ENCODE data around the gene TNIK.

TNIK gene

DNA sequence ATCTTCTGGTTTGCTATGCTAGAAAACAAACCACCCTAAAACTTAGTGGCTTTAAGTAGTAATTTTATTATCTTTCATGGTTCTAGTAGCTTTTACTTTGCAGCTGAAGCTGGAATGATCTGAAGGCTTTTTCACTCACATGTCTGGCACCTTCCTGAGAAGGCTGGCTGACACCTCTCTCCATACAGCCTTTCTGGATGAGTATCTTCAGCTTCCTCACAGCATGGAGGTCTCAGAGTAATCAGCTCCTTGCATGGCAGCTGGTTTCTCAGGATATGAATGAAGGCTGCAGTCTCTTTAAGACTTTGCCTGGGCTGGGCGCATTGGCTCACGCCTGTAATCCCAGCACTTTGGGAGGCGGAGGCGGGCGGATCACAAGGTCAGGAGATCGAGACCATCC is 50.0 kb downstream of the TNIK start:
- DNase-seq (ENCODE audit: extremely low read depth, low read depth): no peak
- no peak for TF ChIP-seq CTCF (IDR thresholded peaks at IDR 0.05; ENCODE audit: low read depth, low read length)

- no peak for TF ChIP-seq CTCF (IDR thresholded peaks at IDR 0.05; ENCODE audit: low read depth, low read length)
- DNase-seq (ENCODE audit: extremely low read depth, low read depth): no peak
Observed at GRCh38 chr3:171407759-171408158, 52.4 kb downstream of the TNIK start.

DNA sequence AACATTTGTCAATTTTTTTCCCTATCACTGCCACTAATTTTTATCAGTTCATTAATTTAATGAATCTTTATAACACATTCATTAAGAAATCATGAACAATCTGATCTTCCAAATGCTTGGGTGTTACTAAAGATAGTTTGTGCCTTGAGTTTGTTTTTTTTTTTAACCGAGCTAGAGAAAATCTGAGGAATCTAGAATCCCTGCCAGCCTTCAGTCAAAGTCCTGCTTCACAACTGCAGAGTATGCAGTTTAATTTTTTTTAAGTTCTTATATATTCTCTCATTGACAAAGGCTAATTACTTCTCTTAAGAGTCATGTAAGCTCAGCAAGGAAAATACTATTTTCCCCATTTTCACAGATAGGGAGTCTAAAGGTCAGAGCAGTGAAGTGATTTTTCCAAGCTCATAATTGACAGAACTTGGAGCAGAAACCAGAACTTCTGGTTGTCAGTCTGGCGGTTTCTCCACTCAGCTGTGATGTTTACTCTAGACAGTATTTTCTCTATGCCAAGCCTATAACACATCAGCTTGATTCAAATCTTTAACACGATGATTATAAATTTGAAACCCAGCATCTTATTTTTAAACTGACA is 55.7 kb downstream of the TNIK start:
- no peak for TF ChIP-seq CTCF (IDR thresholded peaks at IDR 0.05; ENCODE audit: low read depth, low read length)
- DNase-seq (ENCODE audit: extremely low read depth, low read depth): no peak

DNA sequence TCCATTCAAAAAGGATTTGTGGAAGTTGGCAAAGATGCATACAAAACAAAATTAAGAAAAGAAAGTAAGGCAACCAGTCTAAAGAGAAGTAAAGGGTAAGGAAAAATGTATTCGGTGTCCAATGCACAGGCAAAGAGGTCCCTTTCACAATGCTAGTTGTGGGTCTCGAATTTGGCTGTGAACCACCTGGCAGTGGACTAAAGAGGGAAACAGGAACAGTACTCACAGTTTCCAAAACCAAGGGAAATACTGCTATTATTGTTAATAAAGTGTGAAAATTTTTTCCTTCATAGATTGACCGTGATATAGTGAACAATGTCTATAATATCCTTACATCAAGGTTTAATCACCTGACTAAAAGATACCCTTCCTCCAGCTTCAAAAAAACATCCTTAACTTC is 57.9 kb downstream of the TNIK start:
- TF ChIP-seq CTCF (IDR thresholded peaks at IDR 0.05; ENCODE audit: low read depth, low read length): no peak
- no peak for DNase-seq (ENCODE audit: extremely low read depth, low read depth)

DNA sequence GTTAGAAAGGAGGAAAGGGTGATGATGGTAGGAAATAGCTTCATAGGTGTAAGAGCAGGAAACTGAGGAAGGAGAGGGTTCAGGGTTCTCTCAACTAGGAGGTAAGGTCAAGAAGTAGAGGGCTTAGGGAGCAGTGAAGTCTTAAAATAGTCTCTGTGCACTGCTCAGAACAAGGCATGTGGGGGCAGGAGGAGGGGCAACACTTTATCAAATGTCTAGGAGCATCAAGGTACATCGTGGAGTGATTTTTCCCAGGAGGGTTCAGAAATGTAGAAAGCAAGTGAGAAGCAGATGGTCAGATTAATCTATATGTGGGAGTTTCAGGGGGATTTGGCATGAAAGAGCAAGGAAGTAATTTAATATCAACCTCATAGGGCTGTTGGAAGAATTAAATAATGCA is 58.8 kb downstream of the TNIK start:
- TF ChIP-seq CTCF (IDR thresholded peaks at IDR 0.05; ENCODE audit: low read depth, low read length): no peak
- DNase-seq (ENCODE audit: extremely low read depth, low read depth): no peak

DNA sequence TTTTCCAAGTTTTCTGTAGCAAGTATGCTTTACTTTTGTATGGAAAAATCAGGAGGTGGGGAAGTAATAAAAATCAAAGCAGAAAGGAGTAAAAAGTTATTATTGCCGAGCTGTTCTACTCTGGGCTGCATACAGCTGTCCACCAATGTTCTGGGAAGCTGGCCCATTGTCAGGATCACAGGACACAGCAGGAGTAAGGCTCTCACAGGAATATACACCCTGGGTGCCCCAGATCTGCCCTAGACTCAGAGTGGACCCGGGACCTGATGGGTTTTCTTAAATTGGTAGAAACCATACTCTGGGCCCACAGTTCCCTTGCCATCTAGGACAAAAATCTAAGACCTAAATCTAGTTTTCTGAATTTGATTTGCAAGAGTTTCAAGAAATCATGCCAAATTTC is 60.4 kb downstream of the TNIK start:
- no peak for DNase-seq (ENCODE audit: extremely low read depth, low read depth)
- TF ChIP-seq CTCF (IDR thresholded peaks at IDR 0.05; ENCODE audit: low read depth, low read length): no peak

- TF ChIP-seq CTCF (IDR thresholded peaks at IDR 0.05; ENCODE audit: low read depth, low read length): no peak
- no peak for DNase-seq (ENCODE audit: extremely low read depth, low read depth)
Observed at GRCh38 chr3:171398343-171398742, 61.9 kb downstream of the TNIK start.

All from AG09319 (cell line).